PFSK-1 (cell line): ENCODE measurements around the gene CYP2D6.

ENCODE experiments used
- FOXP2 ChIP-seq: optimal IDR thresholded peaks from 2 replicates; pipeline ENCODE3; 2011; ENCODE audit warnings: borderline replicate concordance, control low read depth, inconsistent platforms; ENCODE audit not compliant: insufficient read depth; ENCODE audit errors: extremely low read length, extremely low read depth
- POLR2AphosphoS5 ChIP-seq: IDR thresholded peaks from 2 replicates; pipeline ENCODE4 v1.6.1; 2012; ENCODE audit warnings: low read depth, mild to moderate bottlenecking, control low read depth, low read length, moderate library complexity
- REST ChIP-seq, 2 experiments: IDR thresholded peaks; 2 replicates each; pipeline versions ENCODE4 v1.6.1 to v1.8.0; 2011 to 2012; ENCODE audit warnings: low read depth in 2 of 2, low read length in 2 of 2, control low read depth in 1 of 2, inconsistent platforms in 1 of 2, mild to moderate bottlenecking in 1 of 2, moderate library complexity in 1 of 2; ENCODE audit not compliant: insufficient read depth in 1 of 2
- SIN3A ChIP-seq: IDR thresholded peaks from 2 replicates; pipeline ENCODE4 v1.6.1; 2012; ENCODE audit warnings: mild to moderate bottlenecking, low read length, moderate library complexity, borderline replicate concordance; ENCODE audit not compliant: insufficient read depth
- TAF1 ChIP-seq: IDR thresholded peaks from 2 replicates; pipeline ENCODE4 v1.6.1; 2012; ENCODE audit warnings: low read length, control low read depth, borderline replicate concordance; ENCODE audit not compliant: insufficient read depth

CYP2D6 gene

DNA sequence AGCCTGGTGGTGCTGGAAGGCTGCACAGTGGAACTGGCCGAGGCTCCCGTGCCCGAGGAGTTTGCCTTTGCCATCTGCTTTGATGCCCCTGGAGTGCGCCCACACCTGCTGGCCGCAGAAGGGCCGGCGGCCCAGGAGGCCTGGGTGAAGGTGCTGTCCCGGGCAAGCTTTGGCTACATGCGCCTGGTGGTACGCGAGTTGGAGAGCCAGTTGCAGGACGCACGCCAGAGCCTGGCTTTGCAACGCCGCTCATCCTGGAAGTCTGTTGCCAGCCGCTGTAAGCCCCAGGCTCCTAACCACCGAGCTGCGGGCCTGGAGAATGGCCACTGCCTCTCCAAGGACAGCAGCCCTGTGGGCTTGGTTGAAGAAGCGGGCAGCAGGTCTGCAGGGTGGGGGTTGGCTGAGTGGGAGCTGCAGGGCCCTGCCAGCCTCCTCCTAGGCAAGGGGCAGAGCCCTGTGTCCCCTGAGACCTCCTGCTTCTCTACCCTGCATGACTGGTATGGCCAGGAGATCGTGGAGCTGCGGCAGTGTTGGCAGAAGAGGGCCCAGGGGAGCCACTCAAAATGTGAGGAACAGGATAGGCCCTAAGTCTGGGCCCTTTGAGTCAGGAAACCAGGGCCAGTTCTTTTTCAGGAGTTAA lies 53.0 kb downstream of the CYP2D6 start:
- TF ChIP-seq POLR2AphosphoS5 (no peak), REST (IDR thresholded peaks at IDR 0.05; ENCODE audit: insufficient read depth in 1 of 2, low read depth in 2 of 2, low read length in 2 of 2) (no peak), FOXP2 (no peak), SIN3A (no peak), TAF1 (no peak)

DNA sequence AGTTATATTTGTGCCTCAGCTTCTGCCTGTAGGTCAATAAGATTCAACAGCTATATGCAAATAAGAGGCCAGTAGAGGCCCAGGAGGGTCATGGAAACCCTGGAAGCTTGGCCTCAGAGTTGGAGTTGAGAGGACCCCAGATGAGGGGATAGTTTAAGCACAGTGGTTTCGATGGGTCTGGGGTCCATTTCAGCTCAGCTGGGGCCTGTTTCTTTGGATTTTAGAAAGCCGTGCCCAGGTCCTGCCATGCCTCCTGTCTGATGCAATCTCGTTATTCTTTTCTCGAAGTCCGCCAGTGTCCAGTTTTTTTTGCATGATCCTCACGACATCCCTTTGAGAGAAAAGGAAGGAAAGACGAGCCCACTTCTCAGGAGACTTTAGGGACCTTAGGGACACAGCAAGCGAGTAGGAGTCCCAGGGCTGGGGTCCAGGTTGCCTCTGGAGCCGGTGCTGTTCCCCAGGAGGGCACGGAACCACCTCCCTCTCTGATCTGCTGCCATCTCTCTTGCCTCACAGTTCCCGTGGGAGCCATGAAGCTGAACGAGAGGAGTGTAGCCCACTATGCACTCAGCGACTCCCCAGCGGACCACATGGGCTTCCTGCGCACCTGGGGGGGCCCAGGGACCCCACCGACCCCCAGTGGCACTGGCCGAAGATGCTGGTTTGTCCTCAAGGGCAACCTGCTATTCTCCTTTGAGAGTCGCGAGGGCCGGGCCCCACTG lies 53.7 kb downstream of the CYP2D6 start:
- TF ChIP-seq SIN3A (no peak), TAF1 (no peak)
